Ovary (tissue), 3 donors: ENCODE results near the gene EXOC7.

Experiments used
- CTCF ChIP-seq, 3 donors: fragments of 450-650 bp in 2 of 3; fragments of 200-600 bp in 1 of 3; IDR thresholded peaks; one replicate each; pipeline versions ENCODE4 v1.5.1 to v1.8.0; 2016 to 2022; ENCODE audit warnings: antibody characterized with exemption in 3 of 3, mild to moderate bottlenecking in 1 of 3
- EP300 ChIP-seq: sonication (generic); formaldehyde crosslinking; IDR thresholded peaks from one replicate; pipeline ENCODE4 v1.6.1; 2017; ENCODE audit warnings: antibody characterized with exemption
- POLR2A ChIP-seq: fragments of 450-650 bp; IDR thresholded peaks from one replicate; pipeline ENCODE4 v1.6.1; 2017; ENCODE audit warnings: antibody characterized with exemption, mild to moderate bottlenecking, moderate library complexity
- donor health status: DM: no; HTN: no; CAD: no.

GRCh38 chr17:76102944-76103273, 678 bp downstream of the EXOC7 start:
- TF ChIP-seq EP300, result no peak
- no peak for TF ChIP-seq CTCF (IDR thresholded peaks at IDR 0.05)
- no peak for TF ChIP-seq POLR2A
